KOPT-K1 (cell line): ENCODE measurements around the gene TNC.
"Not testable (repeated sequence)": the region's sequence is repeated elsewhere in the genome, so short reads cannot be mapped to it uniquely, and the experiment has no call there.

Experiments
- H3K27ac ChIP-seq: fragments of 200-600 bp; sonication (generic); 2 replicates; pipeline ENCODE4 v1.5.1; 2016; ENCODE audit warnings: antibody characterized with exemption, mild to moderate bottlenecking, low read depth, low read length; ENCODE audit not compliant: poor library complexity, severe bottlenecking
- H3K36me3 ChIP-seq: fragments of 200-600 bp; sonication (generic); 2 replicates; pipeline ENCODE4 v1.5.1; 2017; ENCODE audit warnings: antibody characterized with exemption, mild to moderate bottlenecking, low read length, moderate library complexity; ENCODE audit not compliant: insufficient read depth
- H3K9me3 ChIP-seq: fragments of 200-600 bp; sonication (generic); 2 replicates; pipeline ENCODE4 v1.5.1; 2017; ENCODE audit warnings: antibody characterized with exemption, low read length, mild to moderate bottlenecking; ENCODE audit not compliant: insufficient read depth, poor library complexity, severe bottlenecking

The TNC gene

DNA sequence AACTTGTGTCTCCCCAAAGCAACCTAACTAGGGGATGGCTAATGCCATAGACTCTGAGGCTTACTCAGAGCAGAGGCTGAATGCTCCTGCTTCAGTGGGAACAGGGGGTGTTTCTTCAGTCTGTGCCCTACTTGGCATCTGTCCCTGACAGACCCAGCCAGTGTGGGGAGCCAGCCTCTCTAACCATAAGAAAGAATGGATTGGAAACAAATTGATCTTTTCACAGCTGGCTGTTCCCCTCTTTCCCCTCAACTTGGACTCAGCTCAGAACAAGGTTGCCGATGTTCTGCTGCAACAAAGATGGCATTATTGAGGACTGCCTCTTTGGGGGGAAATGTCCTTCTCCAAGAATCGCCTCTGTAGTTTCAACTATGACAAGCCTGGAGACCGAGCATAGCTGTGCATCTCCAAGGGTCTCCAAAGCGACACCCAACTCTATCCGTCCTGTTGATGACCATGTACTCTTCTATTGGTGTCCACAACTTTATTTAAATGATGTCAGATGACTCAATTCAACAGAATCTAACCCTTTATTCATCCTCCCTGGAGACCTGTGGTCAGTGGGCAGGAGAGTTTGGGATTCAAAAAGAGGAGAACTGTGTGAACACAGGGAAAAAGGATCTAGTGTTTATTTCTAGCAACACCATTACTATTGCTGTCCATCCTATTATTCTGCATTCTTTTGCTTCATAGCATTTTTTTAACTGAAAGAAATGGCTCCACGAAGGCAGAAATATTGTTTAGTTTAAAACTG, 24.7 kb upstream of the TNC start:
- H3K27ac ChIP-seq: no peak overlapping the region
- no peaks in the 10 kb centered on the region for H3K9me3 ChIP-seq
- no peaks in the 10 kb centered on the region for H3K36me3 ChIP-seq

DNA sequence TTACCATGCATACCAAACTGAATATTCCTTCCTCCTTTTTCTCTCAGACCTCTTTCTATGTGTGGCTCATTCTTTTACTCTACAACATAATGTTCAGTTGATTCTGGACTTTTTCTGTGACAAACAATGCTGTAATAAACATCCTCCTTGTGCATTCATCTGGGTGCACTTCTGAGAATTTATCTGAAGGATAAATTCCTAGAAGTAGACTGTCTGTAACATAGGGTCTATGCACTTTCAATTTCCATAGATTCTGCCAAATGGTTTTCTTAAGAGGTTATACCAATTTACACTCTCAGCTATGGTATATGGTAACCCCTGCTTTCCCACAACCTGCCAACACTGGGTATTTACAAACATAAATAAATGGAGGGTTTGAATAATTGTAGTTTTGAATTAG, 24.1 kb upstream of the TNC start:
- Histone ChIP-seq H3K36me3 (no peaks in the 10 kb centered on the region), H3K9me3 (no peaks in the 10 kb centered on the region), H3K27ac (no peak overlapping the region)

DNA sequence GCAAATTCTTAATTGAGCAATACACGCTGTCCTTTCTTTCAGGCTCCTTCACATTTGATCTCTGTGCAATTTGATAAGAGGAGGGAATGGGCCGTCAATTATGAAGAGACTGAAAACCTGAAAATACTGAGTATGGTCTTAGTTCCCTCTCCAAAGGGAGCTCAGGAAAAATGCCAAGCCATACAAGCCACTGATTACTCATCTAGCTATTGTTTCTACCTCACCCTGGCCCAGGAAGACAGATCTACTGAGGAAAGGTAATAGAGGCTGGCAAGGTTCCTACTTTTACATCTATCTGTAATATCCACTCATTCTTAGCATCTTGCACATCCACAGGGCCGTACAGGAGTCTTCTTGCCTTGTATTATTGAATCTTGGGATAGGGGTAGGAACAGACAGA, 23.7 kb upstream of the TNC start:
- Histone ChIP-seq H3K36me3 (no peaks in the 10 kb centered on the region), H3K9me3 (no peaks in the 10 kb centered on the region), H3K27ac (no peak overlapping the region)

DNA sequence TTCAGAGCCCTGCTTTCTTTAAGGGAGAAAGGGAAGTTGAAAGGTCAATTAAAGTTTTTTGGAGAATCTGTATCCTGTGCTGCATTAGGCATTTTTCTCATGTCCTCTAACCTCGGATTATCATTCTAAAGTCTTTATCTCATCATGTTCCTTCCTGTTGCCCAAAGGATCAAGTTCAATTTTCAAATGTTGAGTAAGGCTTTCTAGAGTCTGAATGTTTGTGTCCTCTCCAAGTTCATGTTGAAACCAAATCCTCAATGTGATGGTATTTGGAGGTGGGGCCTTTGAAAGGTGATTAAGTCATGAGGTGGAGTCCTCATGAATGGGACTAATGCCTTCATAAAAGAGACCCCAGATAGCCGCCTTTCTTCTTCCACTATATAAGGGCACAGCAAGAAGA, 20.2 kb upstream of the TNC start:
- no peaks in the 10 kb centered on the region for H3K9me3 ChIP-seq
- no peak overlapping the region for H3K27ac ChIP-seq

DNA sequence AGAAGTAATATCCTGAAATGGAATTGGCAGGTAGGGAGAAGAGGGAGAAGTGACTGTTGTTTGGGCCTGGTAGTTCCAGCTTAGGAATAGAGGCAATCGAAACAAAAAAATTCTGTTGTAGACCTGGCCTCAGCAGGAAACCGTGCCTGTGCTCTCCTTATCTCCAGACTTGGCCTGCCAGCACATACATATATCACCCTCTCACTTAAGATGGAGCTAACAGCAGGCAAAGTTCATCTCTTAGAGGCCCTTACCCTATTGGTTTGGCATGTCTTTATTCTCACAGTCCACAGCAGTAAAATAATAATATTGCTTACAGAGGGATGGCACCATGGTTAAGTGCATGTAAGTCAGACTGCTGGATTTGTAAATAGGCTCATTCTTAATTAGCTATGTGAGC, 19.6 kb upstream of the TNC start:
- H3K36me3 ChIP-seq: no peaks in the 10 kb centered on the region
- H3K27ac ChIP-seq: no peak overlapping the region
- no peaks in the 10 kb centered on the region for H3K9me3 ChIP-seq

More for the DNA sequence above, 20.2 kb upstream of the TNC start:
- no peaks in the 10 kb centered on the region for H3K36me3 ChIP-seq

DNA sequence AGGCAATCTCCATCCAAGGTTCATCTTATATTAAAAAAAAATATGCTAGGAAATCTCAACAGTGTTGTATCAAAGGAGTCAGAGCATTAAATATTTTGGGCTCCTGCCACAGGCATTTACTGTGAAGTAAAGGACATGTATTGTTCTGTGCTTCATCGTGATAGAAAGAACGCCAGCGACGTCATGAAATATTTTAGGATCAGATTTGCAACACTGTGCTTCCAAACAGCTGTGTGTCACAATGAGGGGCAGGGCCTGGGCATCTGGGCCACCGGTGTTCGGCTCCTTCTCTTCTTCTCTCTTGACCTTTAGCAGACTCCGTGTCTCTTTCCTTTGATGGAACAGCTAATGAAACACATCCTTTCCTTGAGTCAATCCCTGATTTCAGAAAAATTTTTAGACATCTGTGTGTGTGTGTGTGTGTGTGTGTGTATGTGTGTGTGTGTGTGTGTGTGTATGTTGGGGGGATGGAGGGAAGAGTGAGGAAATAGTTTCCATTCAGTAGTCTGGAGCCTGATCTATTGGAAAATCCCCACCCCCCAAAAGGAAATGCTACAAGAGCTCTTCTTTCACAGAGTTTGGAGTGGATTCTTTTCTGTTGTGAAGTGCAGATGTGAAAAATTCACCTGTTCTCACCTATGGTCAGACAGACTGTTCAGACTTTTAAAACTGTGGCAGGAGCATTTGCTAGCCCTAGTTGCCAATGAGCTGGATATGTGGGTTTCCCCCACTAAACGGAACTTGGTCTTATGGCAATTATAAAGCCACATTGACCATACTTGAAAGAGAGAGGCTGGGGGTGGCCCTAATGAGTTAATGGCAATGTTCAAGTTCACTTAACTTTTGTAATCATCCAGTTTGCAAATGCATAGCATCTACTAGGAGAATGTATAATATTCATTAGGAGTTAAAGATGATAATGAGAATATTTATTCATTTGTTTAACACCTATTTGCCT, 18.1 kb upstream of the TNC start:
- no peak overlapping the region for H3K27ac ChIP-seq
- H3K9me3 ChIP-seq: no peaks in the 10 kb centered on the region

DNA sequence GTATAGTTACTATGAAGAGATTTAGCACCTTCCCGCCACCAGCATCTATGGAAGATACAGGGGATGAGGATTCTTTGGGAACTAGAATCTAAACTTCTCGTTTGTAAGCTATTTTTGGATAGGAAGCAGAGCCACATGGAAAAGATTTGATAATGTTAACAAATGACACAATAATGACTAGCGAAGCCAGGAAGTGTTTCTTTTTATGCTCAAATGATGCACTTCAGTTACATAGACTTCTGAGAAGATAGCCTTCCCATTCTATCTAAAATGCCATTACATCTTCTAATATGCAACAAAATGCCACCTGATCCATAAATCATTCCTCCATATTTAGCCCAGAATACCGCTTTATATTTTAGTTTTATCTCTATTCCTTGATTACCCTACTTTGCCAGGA, 17.0 kb upstream of the TNC start:
- Histone ChIP-seq H3K9me3 (no peaks in the 10 kb centered on the region), H3K27ac (no peak overlapping the region)

More for the DNA sequence above, 18.1 kb upstream of the TNC start:
- H3K36me3 ChIP-seq: no peaks in the 10 kb centered on the region

DNA sequence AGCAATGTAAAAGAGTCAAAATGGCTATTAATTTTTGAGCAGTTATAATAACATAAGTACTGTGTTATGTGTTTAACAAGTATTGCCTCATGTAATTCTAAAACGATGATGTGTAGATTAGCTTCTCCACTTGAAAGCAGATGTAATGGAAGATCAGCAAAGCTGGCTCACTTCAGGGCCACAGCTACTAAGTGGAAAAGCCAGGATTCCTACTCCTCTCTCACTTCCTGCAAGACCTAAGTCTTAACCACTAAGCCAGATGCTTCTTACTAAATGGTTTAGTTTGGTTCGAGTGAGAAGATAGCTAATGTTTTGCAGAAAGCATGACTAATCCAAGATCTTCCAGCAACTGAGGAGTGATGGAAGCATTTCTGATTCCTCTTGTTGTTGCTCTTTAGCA, 15.7 kb upstream of the TNC start:
- H3K36me3 ChIP-seq: no peaks in the 10 kb centered on the region
- H3K9me3 ChIP-seq: no peaks in the 10 kb centered on the region
- H3K27ac ChIP-seq: no peak overlapping the region

More for the DNA sequence above, 17.0 kb upstream of the TNC start:
- H3K36me3 ChIP-seq: no peaks in the 10 kb centered on the region

DNA sequence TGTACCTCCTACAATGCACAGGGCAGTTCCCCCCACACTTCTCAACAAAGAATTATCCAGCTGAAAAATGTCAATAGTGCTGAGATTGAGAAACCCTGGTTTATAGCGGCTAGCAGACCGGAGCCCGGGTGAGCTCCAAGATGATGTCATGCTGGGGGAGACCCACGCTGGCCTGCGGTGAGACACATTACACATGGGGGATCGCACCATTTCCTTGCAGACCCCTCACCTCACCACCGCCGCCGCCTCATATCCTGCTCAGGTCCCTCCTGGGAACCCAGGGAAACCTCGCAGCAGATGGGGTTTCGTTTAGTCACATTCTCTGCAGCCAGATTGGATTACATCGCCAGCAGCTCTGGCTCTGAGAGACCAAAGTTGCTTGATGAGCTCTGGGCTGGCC, 14.7 kb upstream of the TNC start:
- Histone ChIP-seq H3K27ac (no peak overlapping the region), H3K36me3 (no peaks in the 10 kb centered on the region), H3K9me3 (no peaks in the 10 kb centered on the region)

DNA sequence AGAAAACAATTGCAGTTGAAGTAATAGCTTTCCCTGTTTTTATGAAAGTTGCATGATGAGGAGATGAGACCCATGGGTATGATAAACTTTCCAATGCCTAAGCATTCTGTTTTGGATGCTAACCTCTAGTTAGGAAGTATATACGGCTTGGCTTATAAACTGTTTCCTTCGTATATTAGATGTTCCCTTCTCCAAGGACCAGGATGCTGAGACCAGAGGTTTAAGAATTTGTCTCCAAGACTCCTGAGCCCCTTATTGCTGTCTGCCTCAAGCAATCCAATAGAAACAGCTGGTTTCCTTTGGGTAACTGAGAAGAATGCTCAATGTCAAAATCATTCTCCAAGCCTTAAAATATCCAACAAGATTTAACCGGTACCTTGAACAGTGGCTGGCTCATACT, 12.2 kb upstream of the TNC start:
- H3K36me3 ChIP-seq: no peaks in the 10 kb centered on the region
- H3K9me3 ChIP-seq: no peaks in the 10 kb centered on the region

DNA sequence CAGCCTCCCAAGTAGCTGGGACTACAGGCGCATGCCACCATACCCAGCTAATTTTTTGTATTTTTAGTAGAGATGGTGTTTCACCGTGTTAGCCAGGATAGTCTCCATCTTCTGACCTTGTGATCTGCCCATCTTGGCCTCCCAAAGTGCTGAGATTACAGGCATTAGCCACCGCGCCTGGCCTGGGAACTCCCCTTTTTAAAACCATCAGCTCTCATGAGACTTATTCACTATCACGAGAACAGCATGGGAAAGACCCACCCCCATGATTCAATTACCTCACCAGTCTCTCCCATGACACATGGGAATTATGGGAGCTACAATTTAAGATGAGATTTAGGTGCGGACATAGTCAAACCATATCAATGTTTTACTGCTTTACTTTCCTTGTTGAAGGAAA, 10.8 kb upstream of the TNC start:
- H3K9me3 ChIP-seq, H3K27ac ChIP-seq, H3K36me3 ChIP-seq: not testable (repeated sequence)

More for the DNA sequence above, 12.2 kb upstream of the TNC start:
- H3K27ac ChIP-seq: no peak overlapping the region

DNA sequence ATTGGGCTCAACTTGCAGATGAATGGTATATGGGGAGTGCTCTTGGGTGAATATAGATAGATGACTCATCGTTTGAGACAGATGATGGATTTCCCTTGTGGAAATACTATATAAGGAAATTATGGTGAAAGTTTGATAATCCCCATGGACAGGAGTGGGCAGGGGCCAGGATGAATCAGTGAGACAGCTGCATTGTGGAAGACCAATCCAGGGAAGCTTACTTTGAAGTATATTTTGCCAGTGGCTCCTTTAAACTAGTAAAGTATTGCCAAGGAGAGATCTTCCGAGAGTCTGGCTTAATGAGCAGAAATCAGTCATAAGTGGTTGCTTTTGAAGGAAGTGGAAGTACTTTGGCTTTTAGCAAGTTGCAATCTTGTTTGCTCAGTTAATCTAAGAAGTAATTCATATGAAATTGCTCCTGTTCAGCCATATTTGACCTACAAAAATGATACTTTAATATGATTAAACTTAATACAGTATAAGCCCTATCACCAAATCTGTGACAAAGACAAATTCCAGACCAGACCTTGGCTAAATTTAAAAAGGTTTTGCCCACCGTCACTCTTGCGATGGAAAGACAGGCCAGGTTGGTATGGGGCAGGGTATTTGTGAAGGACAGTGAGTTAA, 9.3 kb upstream of the TNC start:
- Histone ChIP-seq H3K36me3 (no peaks in the 10 kb centered on the region), H3K9me3 (no peaks in the 10 kb centered on the region), H3K27ac (no peak overlapping the region)

DNA sequence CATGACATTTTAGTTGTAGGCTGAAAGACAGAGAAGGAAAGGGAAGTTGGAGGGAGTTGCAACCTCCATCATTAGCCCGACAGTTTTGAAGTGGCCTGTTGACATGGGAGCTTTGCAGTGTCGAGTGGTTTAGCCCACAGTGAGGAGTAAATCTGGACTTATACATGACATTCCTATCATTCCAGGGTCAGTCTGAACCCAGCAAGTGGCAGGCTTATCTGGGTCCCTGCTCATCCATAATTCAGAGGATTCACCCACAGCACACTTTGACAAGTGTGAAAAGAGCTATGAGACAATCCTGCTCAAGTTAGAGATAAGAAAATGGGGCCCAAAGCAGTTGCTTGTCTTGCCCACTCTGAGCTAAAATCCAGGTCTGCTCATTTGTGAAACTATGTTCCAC, 8.4 kb upstream of the TNC start:
- H3K9me3 ChIP-seq: no peaks in the 10 kb centered on the region
- H3K27ac ChIP-seq: no peak overlapping the region
- H3K36me3 ChIP-seq: no peaks in the 10 kb centered on the region

DNA sequence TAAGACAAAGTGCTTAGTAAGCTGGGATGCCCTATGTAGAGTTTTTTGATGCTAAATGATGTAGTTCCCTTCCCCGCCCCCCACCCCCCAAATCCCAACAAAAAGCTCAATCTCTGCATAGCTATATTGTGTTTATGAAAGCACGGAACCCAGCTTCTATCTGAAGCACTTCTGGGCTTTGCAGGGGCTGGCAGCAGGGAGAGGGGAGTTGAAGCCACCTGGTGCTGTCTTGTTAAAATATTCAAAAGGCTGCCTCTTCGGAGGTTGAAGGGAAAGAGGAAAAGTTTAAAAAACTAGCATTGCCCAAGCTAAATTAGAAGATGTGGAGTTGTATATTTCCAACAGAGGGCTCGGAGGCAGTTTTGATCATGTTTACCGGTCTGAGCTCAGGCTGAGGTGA, 5.0 kb upstream of the TNC start:
- Histone ChIP-seq H3K27ac (no peak overlapping the region), H3K36me3 (no peaks in the 10 kb centered on the region), H3K9me3 (no peaks in the 10 kb centered on the region)

DNA sequence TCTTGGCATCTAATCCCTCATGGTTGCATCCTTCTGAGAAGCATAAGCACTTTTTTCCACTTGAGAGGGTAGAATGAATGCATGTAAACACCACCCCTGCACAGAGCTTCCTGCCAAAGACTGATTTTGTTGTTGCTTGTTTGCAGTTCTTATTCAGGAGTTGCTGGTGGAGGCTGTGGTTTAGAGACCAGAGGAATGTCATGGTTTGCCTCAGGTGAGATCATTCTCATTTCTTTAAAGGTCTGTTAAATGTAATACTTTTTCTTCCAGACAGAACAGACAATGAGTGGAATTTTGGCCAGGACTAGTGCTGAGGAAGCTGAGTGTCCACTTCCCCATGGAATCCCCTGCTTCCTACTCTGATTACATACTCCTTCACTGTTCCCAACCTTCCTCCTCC, 3.2 kb upstream of the TNC start:
- Histone ChIP-seq H3K27ac (no peak overlapping the region), H3K9me3 (no peaks in the 10 kb centered on the region), H3K36me3 (no peaks in the 10 kb centered on the region)
